Mesothelial cell of epicardium (in vitro differentiated cells): ENCODE data around the gene CDY2B. TPM values are rescaled to one million over a fixed set of nuclear protein-coding genes. Genes with fewer than 3 reads are reported as not detected.

Experiments used
- total RNA-seq: library from RNA; stranded (reverse); gene quantifications from 3 replicates; pipeline ENCODE4 v1.2.1, GENCODE V29; 2021

The CDY2B gene
- total RNA-seq, 1 donor from 2014 or later, result not detected

Other genes starting within 250 kb of the CDY2B start
- not detected in 3 replicates for gene CDY2A, start 145.6 kb upstream of the CDY2B start, total RNA-seq